ENCODE data around the gene TMEM33. TPM values are rescaled to one million over a fixed set of nuclear protein-coding genes. Genes with fewer than 3 reads are reported as not detected.
A peak's percentile ranks its signal among the peaks of the same experiment; 100 is the strongest.

The TMEM33 gene
- total and polyA plus RNA-seq, 12 donors: 4.7 to 31.2 (median 26.4) TPM

DNA sequence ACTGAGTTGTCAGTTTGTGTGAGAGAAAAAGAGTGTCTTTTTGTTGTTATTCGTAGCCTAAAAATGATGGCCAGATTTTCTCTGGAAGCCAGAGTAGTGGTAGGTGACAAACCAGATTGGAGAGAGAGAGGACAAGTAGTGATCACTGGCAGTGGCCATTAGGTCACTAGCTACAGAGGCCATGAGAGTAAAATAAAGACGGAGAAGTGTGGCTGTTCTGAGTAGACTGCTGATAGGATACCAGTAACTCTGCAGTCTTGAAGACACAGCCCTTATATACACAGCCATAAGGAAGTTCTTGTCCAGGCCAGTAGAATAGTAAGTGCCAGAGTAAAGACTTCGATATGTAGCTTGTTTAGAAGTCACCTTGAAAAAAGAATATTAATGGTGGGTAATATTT lies 62.8 kb downstream of the TMEM33 start:
- peaks cover 0 to 35% (median 0%) of the 10 kb centered on the region in 9 donors for H3K36me3 ChIP-seq
- TF ChIP-seq, protein P1, sequence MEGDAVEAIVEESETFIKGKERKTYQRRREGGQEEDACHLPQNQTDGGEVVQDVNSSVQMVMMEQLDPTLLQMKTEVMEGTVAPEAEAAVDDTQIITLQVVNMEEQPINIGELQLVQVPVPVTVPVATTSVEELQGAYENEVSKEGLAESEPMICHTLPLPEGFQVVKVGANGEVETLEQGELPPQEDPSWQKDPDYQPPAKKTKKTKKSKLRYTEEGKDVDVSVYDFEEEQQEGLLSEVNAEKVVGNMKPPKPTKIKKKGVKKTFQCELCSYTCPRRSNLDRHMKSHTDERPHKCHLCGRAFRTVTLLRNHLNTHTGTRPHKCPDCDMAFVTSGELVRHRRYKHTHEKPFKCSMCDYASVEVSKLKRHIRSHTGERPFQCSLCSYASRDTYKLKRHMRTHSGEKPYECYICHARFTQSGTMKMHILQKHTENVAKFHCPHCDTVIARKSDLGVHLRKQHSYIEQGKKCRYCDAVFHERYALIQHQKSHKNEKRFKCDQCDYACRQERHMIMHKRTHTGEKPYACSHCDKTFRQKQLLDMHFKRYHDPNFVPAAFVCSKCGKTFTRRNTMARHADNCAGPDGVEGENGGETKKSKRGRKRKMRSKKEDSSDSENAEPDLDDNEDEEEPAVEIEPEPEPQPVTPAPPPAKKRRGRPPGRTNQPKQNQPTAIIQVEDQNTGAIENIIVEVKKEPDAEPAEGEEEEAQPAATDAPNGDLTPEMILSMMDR (IDR thresholded peaks at IDR 0.05): no peak
- peak overlapping the region in 9 of 10 donors; percentile 13 to 74 (median 51) for H3K27ac ChIP-seq
- intact Hi-C loops (cut with DNase I): loop anchor here in 1 of 10 donors (10.0 kb wide), 1 partner anchor 63 kb away; the partner anchor contains the start of gene TMEM33
- WGBS, 2 donors: 82 to 83% methylated on average over 3 of the region's 3 CpGs
- DNase-seq (no peak), ATAC-seq (peak in 6 of 8 donors; percentile 55 to 76 (median 68))
- no peak overlapping the region for H3K4me3 ChIP-seq
- H3K9me3 ChIP-seq: no peaks in the 10 kb centered on the region
- H3K4me1 ChIP-seq: peaks cover 0 to 33% (median 14%) of the 10 kb centered on the region in 9 donors
- no peaks in the 10 kb centered on the region for H3K27me3 ChIP-seq

DNA sequence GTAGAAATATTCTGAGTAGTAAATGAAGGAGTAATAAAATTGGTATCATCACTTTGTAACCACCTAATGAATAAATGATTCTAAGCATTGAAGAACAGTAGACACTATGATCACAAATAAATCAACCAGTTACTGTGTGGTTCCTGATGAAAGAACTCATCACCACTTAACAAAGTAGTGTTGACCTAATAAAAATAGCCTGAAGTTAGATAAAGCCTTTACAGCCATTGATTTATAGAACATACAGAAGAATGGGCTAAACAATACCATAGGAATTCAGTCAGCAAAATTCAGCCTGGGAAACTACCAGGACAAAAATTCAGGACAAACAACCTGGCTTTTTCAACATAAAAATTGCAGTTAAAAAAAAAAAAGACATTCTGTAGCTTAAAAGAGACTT lies 64.1 kb downstream of the TMEM33 start:
- Histone ChIP-seq H3K4me1 (peaks cover 0 to 28% (median 7%) of the 10 kb centered on the region in 9 donors), H3K27me3 (no peaks in the 10 kb centered on the region), H3K36me3 (peaks cover 0 to 45% (median 0%) of the 10 kb centered on the region in 9 donors), H3K27ac (peak overlapping the region in 1 of 10 donors; percentile 74), H3K4me3 (no peak overlapping the region), H3K9me3 (no peaks in the 10 kb centered on the region)
- TF ChIP-seq, protein P1 (IDR thresholded peaks at IDR 0.05): no peak
- no peak for DNase-seq
- intact Hi-C loops (cut with DNase I): loop anchor here in 1 of 10 donors (10.0 kb wide), 1 partner anchor 65 kb away; the partner anchor contains the start of gene TMEM33
- no peak for ATAC-seq

DNA sequence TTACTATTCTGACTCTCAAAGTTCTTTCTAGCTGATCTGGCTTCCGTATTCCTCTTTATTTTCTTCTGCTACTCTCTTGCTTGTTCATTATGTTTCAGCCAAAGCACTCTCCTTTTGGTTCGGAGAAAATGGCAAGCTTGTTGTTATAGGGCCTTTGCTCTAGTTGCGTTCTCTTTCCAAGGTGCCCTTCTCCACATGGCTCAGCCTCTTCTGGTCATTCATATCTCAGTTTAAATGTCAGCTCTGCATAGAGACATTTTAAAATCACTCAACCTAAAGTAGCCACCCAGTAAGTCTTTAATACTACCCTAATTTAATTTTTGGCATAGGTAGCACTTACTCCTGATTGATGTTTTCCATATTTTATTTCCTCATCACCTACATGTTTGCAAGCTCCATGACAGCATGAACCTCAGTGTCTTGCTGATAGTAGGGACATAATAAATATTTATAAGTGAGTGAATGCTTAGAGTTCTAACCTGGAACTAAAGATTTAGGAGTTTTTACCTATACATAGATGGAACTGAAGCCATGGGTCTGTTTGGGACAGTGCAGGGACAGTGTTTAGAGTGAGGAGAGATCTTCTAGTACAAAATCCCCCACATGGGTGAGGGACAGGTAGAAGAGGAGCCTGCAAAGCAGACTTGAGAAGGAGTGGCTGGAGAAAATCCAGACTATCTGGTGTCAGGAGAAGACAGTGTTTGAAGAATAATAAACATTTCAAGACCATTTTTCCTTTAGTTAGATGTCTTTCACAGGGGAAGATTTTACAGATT lies 73.0 kb downstream of the TMEM33 start:
- Histone ChIP-seq H3K36me3 (peaks cover 0 to 76% (median 0%) of the 10 kb centered on the region in 9 donors), H3K9me3 (no peaks in the 10 kb centered on the region), H3K27ac (peak overlapping the region; percentile 3 to 80 (median 57)), H3K4me3 (no peak overlapping the region), H3K27me3 (no peaks in the 10 kb centered on the region), H3K4me1 (peaks cover 2 to 39% (median 13%) of the 10 kb centered on the region in 9 donors)
- intact Hi-C loops (cut with DNase I): no loop called here
- ATAC-seq: peak in 7 of 8 donors; percentile 61 to 91 (median 85)
- DNase-seq: no peak
- 64 to 80% methylated on average over 3 of the region's 3 CpGs for WGBS, 2 donors
- TF ChIP-seq, protein P1 (IDR thresholded peaks at IDR 0.05): no peak

Other genes with a start within 250 kb of the TMEM33 start
- not detected for gene PHOX2B, start 186.7 kb upstream of the TMEM33 start, total RNA-seq
- not detected for gene PHOX2B, start 186.7 kb upstream of the TMEM33 start, polyA plus RNA-seq
- gene DCAF4L1, start 46.3 kb downstream of the TMEM33 start, total RNA-seq: under 1 TPM in 9 of 10 donors, not detected in 1; 0.12 to 0.29 (median 0.23) TPM
- under 1 TPM; 0.14 to 0.51 TPM for gene DCAF4L1, start 46.3 kb downstream of the TMEM33 start, polyA plus RNA-seq
- gene SLC30A9, start 55.1 kb downstream of the TMEM33 start, total RNA-seq: 10 to 100 TPM; 73.8 to 95.0 (median 82.2) TPM
- 10 to 100 TPM in 1 of 2 donors, 1 to 10 TPM in 1; 9.8 to 16.2 TPM for gene SLC30A9, start 55.1 kb downstream of the TMEM33 start, polyA plus RNA-seq
- under 1 TPM in 4 of 10 donors, not detected in 6; 0.02 to 0.19 (median 0.05) TPM for gene BEND4, start 217.2 kb downstream of the TMEM33 start, total RNA-seq
- gene BEND4, start 217.2 kb downstream of the TMEM33 start, polyA plus RNA-seq: under 1 TPM in 1 of 2 donors, not detected in 1; under 0.01 TPM